H9 (cell line): Measurements from ENCODE around the gene TPTE. TPM values are rescaled to one million over a fixed set of nuclear protein-coding genes. Genes with fewer than 3 reads are reported as not detected.
"Not testable (repeated sequence)": the region's sequence is repeated elsewhere in the genome, so short reads cannot be mapped to it uniquely, and the experiment has no call there.

ENCODE experiments used
- DNase-seq: peaks from one replicate; pipeline ENCODE4 v3.0.0-alpha.2; 2017
- H2AFZ ChIP-seq: one replicate; pipeline ENCODE4 v1.6.1; 2013; ENCODE audit warnings: mild to moderate bottlenecking, low read length, control low read depth, moderate library complexity
- H2AK5ac ChIP-seq: 2 replicates; pipeline ENCODE4 v1.6.1; 2013; ENCODE audit warnings: low read length, control low read depth, mixed read lengths; ENCODE audit not compliant: insufficient read length
- H2BK120ac ChIP-seq: one replicate; pipeline ENCODE4 v1.6.1; 2013; ENCODE audit warnings: low read depth, mild to moderate bottlenecking, low read length, control low read depth, inconsistent platforms; ENCODE audit not compliant: poor library complexity, severe bottlenecking
- H2BK12ac ChIP-seq: 2 replicates; pipeline ENCODE4 v1.6.1; 2013; ENCODE audit warnings: low read length, control low read depth, mixed read lengths, low read depth; ENCODE audit not compliant: insufficient read length
- H2BK15ac ChIP-seq: 2 replicates; pipeline ENCODE4 v1.6.1; 2013; ENCODE audit warnings: low read depth, low read length, control low read depth
- H2BK20ac ChIP-seq: one replicate; pipeline ENCODE4 v1.6.1; 2013; ENCODE audit warnings: low read depth, mild to moderate bottlenecking, low read length, control low read depth, inconsistent platforms; ENCODE audit not compliant: poor library complexity, severe bottlenecking
- H2BK5ac ChIP-seq: 2 replicates; pipeline ENCODE4 v1.6.1; 2013; ENCODE audit warnings: low read length, control low read depth, mixed read lengths; ENCODE audit not compliant: insufficient read length
- H3K14ac ChIP-seq: 2 replicates; pipeline ENCODE4 v1.6.1; 2013; ENCODE audit warnings: low read length, control low read depth; ENCODE audit not compliant: insufficient read depth
- H3K18ac ChIP-seq: 2 replicates; pipeline ENCODE4 v1.6.1; 2013; ENCODE audit warnings: low read depth, mild to moderate bottlenecking, mixed read lengths, low read length, control low read depth; ENCODE audit not compliant: insufficient read length
- H3K23ac ChIP-seq: 2 replicates; pipeline ENCODE4 v1.6.1; 2013; ENCODE audit warnings: low read length, control low read depth, mixed read lengths, low read depth; ENCODE audit not compliant: insufficient read length
- H3K23me2 ChIP-seq: 2 replicates; pipeline ENCODE4 v1.6.1; 2013; ENCODE audit warnings: low read depth, mild to moderate bottlenecking, mixed read lengths, low read length, control low read depth; ENCODE audit not compliant: insufficient read length, poor library complexity, severe bottlenecking
- H3K27ac ChIP-seq: 2 replicates; pipeline ENCODE4 v1.5.1; 2013; ENCODE audit warnings: low read length, control low read depth, mixed read lengths, low read depth; ENCODE audit not compliant: insufficient read length
- H3K27me3 ChIP-seq: 2 replicates; pipeline ENCODE4 v1.6.1; 2013; ENCODE audit warnings: low read length, control low read depth, inconsistent platforms; ENCODE audit not compliant: insufficient read depth
- H3K4ac ChIP-seq: 2 replicates; pipeline ENCODE4 v1.6.1; 2013; ENCODE audit warnings: low read depth, mild to moderate bottlenecking, control low read depth, inconsistent platforms, low read length, moderate library complexity
- H3K4me1 ChIP-seq: 2 replicates; pipeline ENCODE4 v1.6.1; 2013; ENCODE audit warnings: low read length, control low read depth, inconsistent platforms; ENCODE audit not compliant: insufficient read depth
- H3K4me2 ChIP-seq: 2 replicates; pipeline ENCODE4 v1.6.1; 2013; ENCODE audit warnings: low read length, control low read depth, mixed read lengths; ENCODE audit not compliant: insufficient read length, insufficient read depth
- H3K56ac ChIP-seq: 2 replicates; pipeline ENCODE4 v1.6.1; 2013; ENCODE audit warnings: low read depth, mild to moderate bottlenecking, mixed read lengths, low read length, control low read depth; ENCODE audit not compliant: insufficient read length
- H3K79me1 ChIP-seq: 2 replicates; pipeline ENCODE4 v1.6.1; 2013; ENCODE audit warnings: low read depth, mild to moderate bottlenecking, moderate library complexity, low read length, control low read depth, inconsistent platforms; ENCODE audit not compliant: insufficient read depth, poor library complexity, severe bottlenecking
- H3K79me2 ChIP-seq: 2 replicates; pipeline ENCODE4 v1.6.1; 2013; ENCODE audit warnings: low read length, control low read depth, inconsistent platforms; ENCODE audit not compliant: insufficient read depth
- H3K9ac ChIP-seq: 2 replicates; pipeline ENCODE4 v1.6.1; 2013; ENCODE audit warnings: low read length, control low read depth, mixed read lengths; ENCODE audit not compliant: insufficient read length; ENCODE audit errors: extremely low read depth
- H3K9me3 ChIP-seq: one replicate; pipeline ENCODE4 v1.6.1; 2013; ENCODE audit warnings: low read depth, low read length, inconsistent platforms; ENCODE audit not compliant: control insufficient read depth
- H3T11ph ChIP-seq: one replicate; pipeline ENCODE4 v1.6.1; 2013; ENCODE audit warnings: mild to moderate bottlenecking, low read length, control low read depth, inconsistent platforms
- H4K20me1 ChIP-seq: one replicate; pipeline ENCODE4 v1.6.1; 2013; ENCODE audit not compliant: control insufficient read depth, insufficient read length, insufficient read depth
- H4K5ac ChIP-seq: 2 replicates; pipeline ENCODE4 v1.6.1; 2013; ENCODE audit warnings: low read depth, mild to moderate bottlenecking, mixed read lengths, low read length, control low read depth; ENCODE audit not compliant: insufficient read length
- H4K8ac ChIP-seq: replicated peaks from 2 replicates; pipeline ENCODE4 v1.6.1; 2013; ENCODE audit warnings: low read length, control low read depth, mixed read lengths, low read depth; ENCODE audit not compliant: insufficient read length
- H4K91ac ChIP-seq: 2 replicates; pipeline ENCODE4 v1.6.1; 2013; ENCODE audit warnings: low read depth, mild to moderate bottlenecking, moderate library complexity, mixed read lengths, low read length, control low read depth; ENCODE audit not compliant: insufficient read length
- H3K27ac Mint-ChIP-seq, 3 experiments: 2 replicates in 2 of 3; 3 replicates in 1 of 3; pipeline ENCODE4 v1.8.0; 2020 to 2021; ENCODE audit warnings: mixed read lengths in 3 of 3, mild to moderate bottlenecking in 1 of 3, moderate library complexity in 1 of 3
- H3K27me3 Mint-ChIP-seq: 2 replicates; pipeline ENCODE4 v1.8.0; 2021; ENCODE audit warnings: low read depth, mild to moderate bottlenecking, moderate library complexity, mixed read lengths
- H3K36me3 Mint-ChIP-seq, 3 experiments: 2 replicates in 2 of 3; 3 replicates in 1 of 3; pipeline ENCODE4 v1.8.0; 2020 to 2021; ENCODE audit warnings: low read depth in 3 of 3, mixed read lengths in 3 of 3; ENCODE audit not compliant: insufficient read depth in 1 of 3
- H3K4me1 Mint-ChIP-seq, 2 experiments: 2 replicates each; pipeline ENCODE4 v1.8.0; 2020; ENCODE audit warnings: mixed read lengths in 2 of 2
- H3K4me3 Mint-ChIP-seq, 2 experiments: 2 replicates in 1 of 2; 3 replicates in 1 of 2; pipeline ENCODE4 v1.8.0; 2020 to 2021; ENCODE audit warnings: mild to moderate bottlenecking in 2 of 2, mixed read lengths in 2 of 2, moderate library complexity in 1 of 2
- H3K9me3 Mint-ChIP-seq, 2 experiments: 2 replicates in 1 of 2; 3 replicates in 1 of 2; pipeline ENCODE4 v1.8.0; 2020; ENCODE audit warnings: mild to moderate bottlenecking in 2 of 2, mixed read lengths in 2 of 2, moderate library complexity in 1 of 2
- WGBS: extraction: QIAGEN DNeasy Blood & Tissue Kit; methylation state at CpG from one replicate; pipeline ENCODE4 v1.1.7; 2013; ENCODE audit warnings: missing lambda C conversion rate, low lambda C conversion rate, mixed read lengths; ENCODE audit not compliant: insufficient read length; ENCODE audit errors: extremely low coverage; 5-methylcytosine and 5-hydroxymethylcytosine counted together
- long read RNA-seq: library from polyadenylated mRNA; unstranded; transcript quantifications from one replicate; pipeline ENCODE4 v2.0.0, GENCODE V29; 2020
- total RNA-seq: library from RNA; stranded (reverse); gene quantifications from 2 replicates; pipeline ENCODE4 v1.2.1, GENCODE V29; 2021
- TF ChIP-seq, protein P1 (sequence below): fragments of 200-600 bp; sonication (generic); conservative IDR thresholded peaks from 3 replicates; pipeline ENCODE4 v1.8.0; 2021; ENCODE audit warnings: antibody characterized with exemption, mild to moderate bottlenecking

Gene TPTE
- total RNA-seq, result not detected in 2 replicates
- long read RNA-seq, result 0 reads

DNA sequence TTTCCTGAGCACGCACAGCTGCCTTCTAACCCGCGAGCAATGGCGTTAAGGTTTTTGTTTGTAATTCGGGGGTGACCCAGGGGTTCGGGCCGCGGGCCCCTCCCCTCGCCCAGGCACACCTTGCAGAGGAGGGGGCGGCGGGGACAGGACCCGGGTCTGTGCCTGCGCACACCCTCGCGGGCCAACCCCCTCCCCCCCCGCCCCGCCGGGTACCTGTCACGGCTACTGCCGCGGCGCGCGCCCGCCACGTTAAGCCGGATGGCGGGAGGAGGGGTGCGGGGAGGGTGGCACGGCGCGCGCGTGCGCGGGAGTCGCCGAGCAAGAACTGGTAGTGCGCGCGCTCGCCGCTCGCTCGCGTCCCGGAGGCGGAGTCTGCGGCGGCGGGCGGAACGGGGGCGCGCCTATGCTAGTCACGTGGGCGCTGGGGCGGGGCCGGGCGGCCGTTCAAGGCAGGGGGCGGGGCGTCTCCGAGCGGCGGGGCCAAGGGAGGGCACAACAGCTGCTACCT lies at the start of gene TPTE:
Gene TPTE (plus strand): TSS at position 493 of the 508 bp plus-strand sequence. CDS start 17,141 bp downstream, outside the sequence.
- no peak for DNase-seq
- H2BK12ac ChIP-seq, result no peak within 1 kb of the TSS
- H3K4me2 ChIP-seq, result no peak within 1 kb of the TSS
- no peak within 1 kb of the TSS for H2BK5ac ChIP-seq
- H3K18ac ChIP-seq, result no peak within 1 kb of the TSS
- no peak within 1 kb of the TSS for H3K23ac ChIP-seq
- no peaks in the 10 kb centered on the region for H3K4me1 ChIP-seq
- H2BK120ac ChIP-seq, result no peak within 1 kb of the TSS
- no peak within 1 kb of the TSS for H2BK15ac ChIP-seq
- TF ChIP-seq, protein P1, sequence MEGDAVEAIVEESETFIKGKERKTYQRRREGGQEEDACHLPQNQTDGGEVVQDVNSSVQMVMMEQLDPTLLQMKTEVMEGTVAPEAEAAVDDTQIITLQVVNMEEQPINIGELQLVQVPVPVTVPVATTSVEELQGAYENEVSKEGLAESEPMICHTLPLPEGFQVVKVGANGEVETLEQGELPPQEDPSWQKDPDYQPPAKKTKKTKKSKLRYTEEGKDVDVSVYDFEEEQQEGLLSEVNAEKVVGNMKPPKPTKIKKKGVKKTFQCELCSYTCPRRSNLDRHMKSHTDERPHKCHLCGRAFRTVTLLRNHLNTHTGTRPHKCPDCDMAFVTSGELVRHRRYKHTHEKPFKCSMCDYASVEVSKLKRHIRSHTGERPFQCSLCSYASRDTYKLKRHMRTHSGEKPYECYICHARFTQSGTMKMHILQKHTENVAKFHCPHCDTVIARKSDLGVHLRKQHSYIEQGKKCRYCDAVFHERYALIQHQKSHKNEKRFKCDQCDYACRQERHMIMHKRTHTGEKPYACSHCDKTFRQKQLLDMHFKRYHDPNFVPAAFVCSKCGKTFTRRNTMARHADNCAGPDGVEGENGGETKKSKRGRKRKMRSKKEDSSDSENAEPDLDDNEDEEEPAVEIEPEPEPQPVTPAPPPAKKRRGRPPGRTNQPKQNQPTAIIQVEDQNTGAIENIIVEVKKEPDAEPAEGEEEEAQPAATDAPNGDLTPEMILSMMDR, result no peak
- H3K9ac ChIP-seq, result no peak within 1 kb of the TSS
- no peak within 1 kb of the TSS for H3T11ph ChIP-seq
- no peak within 1 kb of the TSS for H4K8ac ChIP-seq
- H3K27ac ChIP-seq, result no peak within 1 kb of the TSS
- H4K5ac ChIP-seq, result no peak within 1 kb of the TSS
- H3K27ac Mint-ChIP-seq, result no peak within 1 kb of the TSS
- WGBS, result no CpG with 5 or more reads among the region's 66 CpGs
- H3K36me3 Mint-ChIP-seq, result peaks cover 27 to 54% (median 37%) of the 10 kb centered on the region in 3 experiments
- H2BK20ac ChIP-seq, result no peak within 1 kb of the TSS
- H3K79me1 ChIP-seq, result no peaks in the 10 kb centered on the region
- H3K4me3 Mint-ChIP-seq, result no peak within 1 kb of the TSS
- H3K23me2 ChIP-seq, result no peaks in the 10 kb centered on the region
- H3K4ac ChIP-seq, result no peak within 1 kb of the TSS
- H3K9me3 ChIP-seq, result peaks cover 62% of the 10 kb centered on the region
- H2AFZ ChIP-seq, result no peak within 1 kb of the TSS
- no peak within 1 kb of the TSS for H4K91ac ChIP-seq
- H3K14ac ChIP-seq, result no peak within 1 kb of the TSS
- peaks cover 11% of the 10 kb centered on the region for H3K27me3 Mint-ChIP-seq
- H3K9me3 Mint-ChIP-seq, result peaks cover 68 to 75% of the 10 kb centered on the region in 2 experiments
- H4K20me1 ChIP-seq, result no peaks in the 10 kb centered on the region
- no peak within 1 kb of the TSS for H3K56ac ChIP-seq
- no peak within 1 kb of the TSS for H2AK5ac ChIP-seq
- no peaks in the 10 kb centered on the region for H3K27me3 ChIP-seq
- no peaks in the 10 kb centered on the region for H3K4me1 Mint-ChIP-seq
- no peaks in the 10 kb centered on the region for H3K79me2 ChIP-seq

DNA sequence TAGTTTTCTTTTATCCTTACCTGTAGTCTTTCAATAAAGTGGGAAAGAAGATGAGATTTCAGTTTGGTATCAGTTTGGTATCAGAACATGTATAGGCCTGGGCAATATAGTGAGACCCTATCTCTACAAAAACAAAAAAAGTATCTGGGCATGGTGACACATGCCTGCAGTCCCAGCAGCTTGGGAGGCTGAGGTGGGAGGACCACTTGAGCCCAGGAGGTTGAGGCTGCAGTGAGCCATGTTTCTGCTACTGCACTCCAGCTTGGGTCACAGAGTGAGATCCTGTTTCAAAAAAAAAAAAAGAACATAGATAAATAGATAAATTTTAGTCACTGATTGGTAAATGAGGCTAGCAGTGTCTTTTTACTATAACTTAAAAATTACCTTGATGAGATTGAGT lies 49.4 kb upstream of the TPTE start:
- H2BK20ac ChIP-seq, H4K20me1 ChIP-seq, H3K18ac ChIP-seq, H3K27ac Mint-ChIP-seq, H4K8ac ChIP-seq, H3K14ac ChIP-seq, H3K23me2 ChIP-seq, H2BK120ac ChIP-seq, H3T11ph ChIP-seq, H3K4me1 ChIP-seq, H3K27ac ChIP-seq, H2AK5ac ChIP-seq, H2AFZ ChIP-seq, H3K4me3 Mint-ChIP-seq, H3K4me2 ChIP-seq, DNase-seq, H2BK5ac ChIP-seq, H3K27me3 Mint-ChIP-seq, H3K9ac ChIP-seq, H4K5ac ChIP-seq, H4K91ac ChIP-seq, H3K36me3 Mint-ChIP-seq, H3K23ac ChIP-seq, H3K79me1 ChIP-seq, H3K4me1 Mint-ChIP-seq, H3K79me2 ChIP-seq, H2BK12ac ChIP-seq, H3K4ac ChIP-seq, H2BK15ac ChIP-seq, H3K27me3 ChIP-seq, H3K56ac ChIP-seq: not testable (repeated sequence)
- peaks cover 19 to 20% of the 10 kb centered on the region in 2 experiments for H3K9me3 Mint-ChIP-seq
- peaks cover 52% of the 10 kb centered on the region for H3K9me3 ChIP-seq
